Mesenteric fat pad (tissue), 1 donor: ENCODE data around the gene PDZK1IP1. TPM values are rescaled to one million over a fixed set of nuclear protein-coding genes. Genes with fewer than 3 reads are reported as not detected.

ENCODE experiments used
- DNase-seq: peaks from one replicate; pipeline ENCODE4 v3.0.0-alpha.2; 2020; ENCODE audit warnings: low spot score
- long read RNA-seq: library from polyadenylated mRNA; unstranded; transcript quantifications from one replicate; pipeline ENCODE4 v2.0.0, GENCODE V29; 2020
- total RNA-seq: library from RNA; stranded (reverse); fragmentation: NEBNext Ultra II Directional; extraction: Animal tissue kit (Norgen Biotek cat#: 25700); gene quantifications from one replicate; pipeline ENCODE4 v1.2.1, GENCODE V29; 2021
- donor health status: DM: yes; HTN: yes; CAD: no.

PDZK1IP1 gene, protein sequence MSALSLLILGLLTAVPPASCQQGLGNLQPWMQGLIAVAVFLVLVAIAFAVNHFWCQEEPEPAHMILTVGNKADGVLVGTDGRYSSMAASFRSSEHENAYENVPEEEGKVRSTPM
- 2.8 TPM for total RNA-seq
- long read RNA-seq, partial matches to known transcripts = 0 of 1 reads
- long read RNA-seq, other reads (novel, unspliced or antisense) = 0 of 1 reads

DNA sequence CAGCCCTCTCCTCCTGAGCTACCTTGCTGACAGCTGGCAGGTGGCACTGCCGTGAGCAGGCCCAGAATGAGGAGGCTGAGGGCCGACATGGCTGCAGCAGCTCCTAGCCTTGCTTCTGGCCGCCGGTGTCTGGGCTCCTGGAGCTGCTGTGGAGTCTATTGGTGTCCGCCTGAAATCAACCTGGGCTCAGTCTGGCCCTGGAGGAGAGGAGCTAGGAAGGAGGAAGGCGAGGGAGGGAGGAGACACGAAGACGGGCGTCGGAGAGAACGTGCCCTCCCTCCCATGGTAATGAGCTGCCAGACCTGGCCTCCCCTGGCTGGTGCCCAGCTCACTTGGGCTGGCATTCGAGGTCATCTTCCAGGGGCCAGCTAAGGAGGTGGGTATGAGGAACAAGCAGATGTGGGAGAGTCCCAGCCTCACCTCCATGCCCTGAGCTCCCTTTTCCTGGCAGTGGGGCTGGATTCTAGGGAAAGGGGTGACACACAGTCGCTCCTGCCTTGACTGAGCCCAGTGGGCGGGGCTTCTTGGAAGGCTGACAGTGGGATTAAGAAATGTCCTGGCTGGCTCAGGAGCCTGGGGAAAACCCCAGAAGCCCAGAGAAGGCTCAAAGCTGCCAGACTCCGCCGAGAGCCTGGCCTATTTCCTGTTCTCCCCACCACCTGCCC lies at the start of gene PDZK1IP1:
PDZK1IP1 (minus strand) TSS at position 193 of the 665 bp plus-strand sequence; CDS start at position 89, 104 bp downstream.
- DNase-seq = peak; percentile 94

DNA sequence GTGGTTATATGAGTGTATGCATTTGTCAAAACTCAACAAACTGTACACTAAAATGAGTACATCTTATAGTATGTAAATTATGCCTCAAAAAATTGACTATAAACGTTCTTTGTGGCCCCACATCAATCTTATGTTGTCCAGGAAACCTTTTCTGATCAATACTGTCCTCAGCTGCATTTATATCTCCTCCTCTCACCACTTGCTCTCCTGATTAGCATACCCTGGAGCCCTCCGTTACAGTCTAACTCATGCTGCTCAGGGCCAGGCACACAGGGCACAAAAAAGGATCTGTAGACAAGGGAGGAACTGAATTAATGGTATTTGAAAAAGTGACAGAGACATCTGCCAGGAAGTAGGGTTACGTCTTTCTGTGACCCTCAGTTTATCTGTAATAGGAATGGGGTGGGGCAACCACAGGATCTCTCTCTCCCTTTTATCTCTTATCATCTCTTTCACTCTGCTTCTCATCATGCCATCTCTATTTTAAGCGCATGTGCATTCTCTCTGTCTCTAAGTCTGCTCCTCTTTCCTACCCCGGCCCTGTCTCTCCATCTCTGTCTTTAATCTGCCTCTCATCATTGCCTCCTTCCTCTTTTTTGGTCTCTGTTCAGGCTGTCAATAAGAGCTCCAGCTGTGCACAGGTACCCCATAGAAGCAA lies 49.2 kb upstream of the PDZK1IP1 start:
- DNase-seq = no peak

DNA sequence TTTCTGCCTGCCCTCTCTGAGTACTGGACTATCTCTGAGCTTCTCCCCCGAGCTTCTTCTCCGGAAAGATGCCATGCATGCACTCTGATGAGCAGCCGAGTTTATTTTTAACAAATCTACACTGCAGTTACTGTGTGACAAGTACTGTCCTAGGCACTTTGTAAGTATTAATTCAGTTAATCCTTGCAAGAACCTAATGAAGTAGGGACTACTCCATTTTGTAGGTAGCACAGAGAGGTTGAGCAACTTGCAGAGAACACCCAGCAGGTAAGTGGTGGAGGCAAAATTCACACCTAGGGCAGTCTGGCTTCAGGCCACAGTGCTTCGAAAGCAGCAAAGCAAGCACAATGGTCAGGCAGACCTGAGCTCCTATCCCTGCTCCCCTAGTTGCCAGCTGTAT lies 46.0 kb upstream of the PDZK1IP1 start:
- no peak for DNase-seq

DNA sequence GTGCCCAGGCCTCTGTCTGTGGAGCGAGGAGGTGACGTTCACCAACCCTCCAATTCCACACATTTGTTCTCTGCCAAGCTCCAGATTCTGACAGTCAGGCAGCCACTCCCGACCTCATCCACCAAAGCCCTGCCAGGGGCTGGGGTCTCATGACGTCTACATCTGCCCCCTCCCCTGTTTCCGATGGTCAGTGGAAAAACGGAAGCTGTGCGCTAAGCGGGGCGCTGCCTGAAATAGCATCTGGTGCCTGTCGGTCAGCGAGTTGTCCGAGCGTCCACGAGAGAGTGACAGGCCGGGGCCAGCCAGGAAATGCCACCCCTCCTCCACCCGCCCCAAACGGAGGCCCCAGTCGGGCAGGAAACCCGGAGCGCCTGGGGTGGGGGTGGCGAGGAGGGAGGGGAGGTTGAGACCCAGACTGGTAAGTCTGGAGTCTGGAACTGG lies 45.4 kb upstream of the PDZK1IP1 start:
- no peak for DNase-seq

DNA sequence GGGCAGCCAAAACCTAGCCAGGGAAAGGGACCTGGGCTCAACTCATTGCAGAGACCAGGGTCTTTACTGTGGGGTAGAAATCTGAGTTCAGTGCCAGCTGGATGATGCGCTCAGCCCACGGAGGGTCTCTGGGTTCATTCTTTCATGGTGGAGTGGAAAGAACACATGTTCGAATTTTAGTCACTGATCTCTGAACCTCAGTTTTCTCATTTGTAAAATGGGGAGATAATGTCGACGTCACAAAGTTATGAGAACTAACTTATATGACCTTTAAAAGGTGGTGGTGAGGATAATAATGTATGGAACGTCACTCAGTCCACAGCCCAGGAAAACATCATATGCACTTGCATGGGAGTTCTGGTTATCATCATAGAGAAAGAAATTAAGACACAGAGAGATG lies 43.4 kb upstream of the PDZK1IP1 start:
- no peak for DNase-seq

DNA sequence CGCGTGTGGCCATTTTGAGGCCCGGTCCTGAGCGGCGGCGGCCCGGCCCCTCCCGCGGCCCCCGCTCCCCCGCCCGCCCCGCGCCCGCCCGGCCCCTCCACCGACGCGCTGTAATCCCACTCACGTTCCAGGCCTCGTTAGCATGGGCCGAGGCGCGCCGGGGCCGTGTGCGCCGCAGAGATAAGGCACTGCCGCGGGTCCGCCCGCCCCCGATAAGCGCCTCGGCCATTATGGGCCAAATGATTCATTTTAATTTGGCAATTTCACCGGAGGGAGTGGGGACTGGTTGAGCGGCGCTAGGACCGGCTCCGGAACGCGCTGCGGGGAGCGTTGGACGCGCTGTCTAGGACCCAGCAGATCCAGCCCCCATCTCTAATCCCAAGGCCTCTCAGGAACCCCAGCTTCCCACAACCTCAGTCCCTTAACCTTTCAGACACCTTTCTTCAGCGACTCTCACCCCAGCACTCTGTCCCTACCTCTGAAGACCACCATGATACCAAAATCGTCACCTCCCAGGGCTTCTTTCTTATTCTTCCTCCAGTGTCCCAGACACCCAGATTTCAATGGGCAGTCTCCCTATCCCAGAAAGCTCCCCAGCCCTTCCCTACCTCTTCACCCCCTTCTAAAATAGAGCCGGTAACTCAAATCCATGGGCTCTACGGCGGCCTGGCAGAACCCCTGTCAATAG lies 42.5 kb upstream of the PDZK1IP1 start, which contains the start of gene TAL1:
TAL1 (minus strand) TSS at position 39 of the 688 bp plus-strand sequence. CDS start 6,337 bp downstream, outside the sequence.
- no peak for DNase-seq

DNA sequence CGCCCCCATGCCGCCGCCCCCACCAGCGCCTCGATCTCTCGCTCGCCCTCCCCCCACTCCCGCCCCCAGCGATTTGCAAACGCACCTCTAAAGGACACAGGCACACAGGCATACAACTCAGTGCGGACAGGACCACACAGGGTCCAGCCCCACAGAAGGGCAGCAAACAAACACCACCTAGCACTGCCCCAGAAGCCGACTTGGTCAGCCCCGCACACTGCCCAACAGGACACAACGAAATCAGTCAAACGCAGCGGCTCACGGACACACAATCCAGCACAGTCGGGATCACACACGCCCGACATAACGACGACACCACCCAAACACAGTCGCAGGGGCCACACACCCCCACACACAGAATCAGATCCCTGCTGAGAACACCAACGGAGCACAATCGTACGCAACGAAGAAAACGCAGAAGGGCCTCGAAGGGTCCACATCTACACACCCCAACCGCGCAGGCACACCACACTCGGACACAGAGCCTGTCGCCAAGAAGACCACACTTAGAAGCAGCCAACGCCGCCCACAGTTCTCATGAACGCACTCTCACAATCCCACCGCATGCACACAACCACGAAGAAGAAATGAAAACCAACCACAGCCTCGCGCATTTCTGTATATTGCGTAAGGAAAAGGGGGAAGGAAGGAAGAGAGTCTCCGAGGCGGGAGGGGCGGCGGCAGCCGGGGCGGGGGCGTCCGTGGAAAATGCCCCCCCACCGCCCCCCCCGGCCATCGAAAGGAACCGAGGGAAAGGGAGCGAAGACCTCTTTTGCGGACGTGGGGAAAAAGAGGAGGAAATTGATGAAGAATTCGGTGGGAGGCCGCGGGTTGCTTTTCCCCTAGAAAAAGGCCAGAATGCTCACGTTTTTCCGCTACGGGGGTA lies 41.7 kb upstream of the PDZK1IP1 start:
- no peak for DNase-seq

DNA sequence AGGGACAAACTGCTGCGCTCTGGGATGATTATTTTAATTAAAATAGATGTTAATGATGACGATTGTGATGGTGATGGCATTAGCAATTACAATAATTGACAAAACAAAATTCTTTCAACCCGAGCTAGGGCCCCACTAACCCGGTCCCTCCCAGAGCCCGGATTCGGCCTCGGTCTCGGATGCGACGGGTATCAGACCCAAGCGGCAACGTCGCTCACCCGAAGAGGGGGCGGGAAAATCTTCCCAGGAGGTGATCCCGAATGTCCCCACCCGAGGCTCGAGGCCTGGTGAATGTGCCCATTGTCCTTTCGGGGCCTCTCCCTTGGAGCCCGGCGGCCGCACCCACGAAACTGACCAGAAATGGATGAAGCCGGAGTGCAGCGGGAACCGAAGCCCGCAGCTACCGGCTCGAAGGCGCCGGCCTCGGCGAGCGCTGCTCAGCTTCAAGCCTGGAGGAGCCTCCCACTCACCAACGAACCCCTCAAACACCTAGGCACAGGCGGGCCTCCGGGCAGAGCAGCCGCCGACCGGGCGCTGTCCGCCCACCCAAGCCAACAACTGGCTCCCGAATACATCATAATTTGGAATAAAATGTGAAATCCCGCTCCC lies 41.0 kb upstream of the PDZK1IP1 start:
- no peak for DNase-seq

DNA sequence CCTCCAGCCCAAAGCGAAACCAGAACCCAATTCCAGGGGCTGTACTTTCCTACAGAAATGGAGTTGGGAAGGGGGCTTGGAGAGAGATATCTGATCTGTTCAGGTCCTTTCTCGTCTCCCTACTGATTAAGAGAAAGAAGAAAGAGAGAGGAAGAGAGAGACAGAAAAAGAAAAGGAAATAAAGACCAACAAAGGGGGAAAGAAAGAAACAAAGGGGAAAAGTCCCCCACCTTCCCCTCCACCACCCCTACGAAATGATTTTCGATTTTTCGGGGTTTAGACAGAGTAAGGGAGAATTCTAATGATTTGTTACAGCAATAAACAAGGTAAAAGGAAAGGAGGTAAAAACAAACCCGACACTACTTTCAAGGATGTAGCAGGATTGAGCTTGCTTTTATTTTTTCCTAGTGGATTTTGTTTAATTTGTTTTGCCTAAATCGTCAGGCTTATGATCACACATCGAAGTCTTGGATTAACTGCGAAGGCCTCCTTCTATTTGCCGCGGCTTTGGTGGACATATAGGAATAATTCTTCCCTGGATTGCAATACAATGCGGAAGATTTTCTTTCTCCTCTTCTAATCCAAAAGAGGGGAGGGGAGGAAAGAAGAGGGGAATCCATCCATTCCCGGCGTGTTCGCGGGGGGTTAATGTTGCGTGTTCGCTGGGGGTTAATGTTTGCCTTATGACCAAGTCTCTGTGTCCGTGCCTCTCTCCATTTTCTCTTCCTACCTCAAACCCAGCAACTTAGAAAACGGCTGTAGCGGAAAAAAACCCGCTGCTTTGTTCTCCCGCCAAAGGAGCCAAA lies 40.3 kb upstream of the PDZK1IP1 start:
- no peak for DNase-seq

DNA sequence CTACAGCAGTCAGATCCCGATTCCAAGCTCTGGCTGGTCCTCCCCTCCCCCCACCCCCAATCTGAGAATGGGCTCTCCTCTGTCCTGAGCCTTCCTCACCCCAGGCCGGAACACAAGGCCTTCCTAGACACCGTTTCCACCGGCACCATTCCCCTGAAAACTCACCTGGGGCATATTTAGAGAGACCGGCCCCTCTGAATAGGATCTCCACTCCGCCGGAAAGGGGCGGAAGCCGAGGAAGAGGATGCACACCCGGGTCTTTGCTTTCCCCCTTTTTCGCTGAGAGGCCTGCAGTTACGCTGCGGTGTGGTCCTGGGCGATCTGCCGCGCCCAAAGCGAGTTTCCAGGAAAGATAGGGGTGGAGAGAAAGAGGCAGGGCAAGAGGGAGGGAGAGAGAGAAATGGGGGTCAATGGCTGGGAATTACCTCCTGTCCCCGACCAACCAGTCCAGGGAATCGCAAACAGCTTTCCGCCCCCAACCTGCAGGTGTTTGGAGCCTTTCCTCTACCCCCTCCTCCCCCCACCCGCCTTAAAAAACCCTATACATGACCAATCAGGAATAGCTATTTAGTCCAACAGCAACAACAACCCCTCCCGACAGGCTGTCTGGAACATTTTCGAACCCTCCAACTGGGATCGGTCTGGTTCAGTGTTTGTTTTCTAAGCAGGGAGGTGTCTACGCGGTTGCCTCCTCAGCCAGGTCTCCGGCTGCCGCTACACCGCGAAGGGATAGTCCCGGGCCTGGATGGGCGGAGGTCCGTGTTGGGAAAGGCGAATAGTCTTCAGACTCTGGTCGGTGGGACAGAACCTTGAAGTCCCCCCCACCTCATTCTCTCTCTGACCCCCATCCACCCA lies 39.4 kb upstream of the PDZK1IP1 start:
- DNase-seq = no peak

DNA sequence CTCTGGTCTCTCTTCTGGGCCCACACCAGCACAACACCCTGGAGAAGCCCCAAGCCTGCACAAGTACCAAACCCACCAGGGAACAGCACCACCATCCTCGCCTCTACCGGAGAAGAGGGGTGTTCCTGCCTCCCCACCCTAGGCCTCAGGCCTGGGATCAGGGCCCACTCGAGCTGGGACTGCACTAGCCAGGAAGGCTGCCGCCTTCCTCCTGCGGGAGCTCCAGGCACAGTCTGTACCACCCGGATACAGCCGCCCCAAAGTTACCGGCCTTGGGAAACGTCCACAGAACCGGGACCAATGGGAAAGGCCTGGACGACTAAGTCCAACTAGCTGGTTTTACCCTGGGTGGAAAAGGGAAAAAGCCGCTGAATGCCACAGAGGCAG lies 38.8 kb upstream of the PDZK1IP1 start:
- no peak for DNase-seq

DNA sequence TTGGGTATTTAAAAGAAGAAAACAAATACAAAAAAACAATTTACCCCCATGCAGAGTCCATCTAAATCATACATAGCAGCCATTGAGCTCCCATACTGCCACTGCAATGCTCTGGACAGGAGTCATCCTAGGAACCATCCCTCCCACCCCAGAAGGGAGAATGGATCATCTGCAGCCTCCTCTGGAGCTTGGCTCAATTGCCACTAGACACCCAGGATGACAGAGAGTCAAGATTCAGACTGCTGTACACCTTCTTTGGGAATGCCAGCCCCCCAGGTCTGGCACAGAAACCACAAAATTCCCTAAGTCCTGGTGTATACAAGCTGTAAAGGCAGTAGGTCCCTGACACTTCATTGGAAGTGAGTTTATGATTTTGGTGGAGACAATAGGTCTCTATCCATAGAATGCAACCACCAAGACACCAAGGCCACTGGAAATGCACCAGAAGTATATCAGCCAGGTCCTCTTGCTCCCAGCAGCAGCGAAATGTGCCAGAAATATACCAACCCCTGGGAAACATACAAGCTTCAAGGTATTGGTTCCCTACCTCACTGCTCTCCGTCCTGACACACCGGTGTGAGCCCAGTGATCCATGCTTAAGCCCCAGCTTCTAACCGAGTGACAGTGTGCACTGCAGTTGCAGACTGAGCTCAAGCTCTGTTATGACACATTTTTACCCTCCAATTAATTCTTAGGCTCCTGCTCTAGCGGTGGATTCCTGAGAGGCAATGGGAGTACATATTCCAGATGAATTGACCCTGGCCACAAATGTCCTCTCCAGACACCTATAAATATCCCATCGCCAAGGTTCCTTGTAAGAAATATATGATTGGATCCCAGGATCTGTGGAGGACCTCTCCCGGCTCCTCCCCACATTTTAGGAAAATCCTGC lies 37.8 kb upstream of the PDZK1IP1 start:
- DNase-seq = no peak

DNA sequence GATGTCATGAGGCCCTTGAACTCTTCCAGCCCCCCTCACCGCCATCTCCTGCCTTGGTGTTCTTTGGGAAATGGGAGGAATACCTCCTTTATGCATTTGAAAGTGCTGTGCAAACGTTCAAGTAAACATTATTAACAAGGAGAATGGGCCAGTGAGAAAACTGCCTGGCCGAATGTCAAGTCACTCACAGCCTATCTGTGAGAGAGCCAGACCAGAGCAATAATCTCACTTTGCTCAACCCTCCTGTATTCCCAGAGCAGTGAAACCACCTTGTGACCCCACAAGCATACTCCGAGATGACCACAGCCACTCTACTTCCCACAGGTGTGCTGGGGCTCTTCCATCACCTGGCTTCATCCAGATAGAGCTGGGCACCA lies 37.0 kb upstream of the PDZK1IP1 start:
- DNase-seq = no peak

DNA sequence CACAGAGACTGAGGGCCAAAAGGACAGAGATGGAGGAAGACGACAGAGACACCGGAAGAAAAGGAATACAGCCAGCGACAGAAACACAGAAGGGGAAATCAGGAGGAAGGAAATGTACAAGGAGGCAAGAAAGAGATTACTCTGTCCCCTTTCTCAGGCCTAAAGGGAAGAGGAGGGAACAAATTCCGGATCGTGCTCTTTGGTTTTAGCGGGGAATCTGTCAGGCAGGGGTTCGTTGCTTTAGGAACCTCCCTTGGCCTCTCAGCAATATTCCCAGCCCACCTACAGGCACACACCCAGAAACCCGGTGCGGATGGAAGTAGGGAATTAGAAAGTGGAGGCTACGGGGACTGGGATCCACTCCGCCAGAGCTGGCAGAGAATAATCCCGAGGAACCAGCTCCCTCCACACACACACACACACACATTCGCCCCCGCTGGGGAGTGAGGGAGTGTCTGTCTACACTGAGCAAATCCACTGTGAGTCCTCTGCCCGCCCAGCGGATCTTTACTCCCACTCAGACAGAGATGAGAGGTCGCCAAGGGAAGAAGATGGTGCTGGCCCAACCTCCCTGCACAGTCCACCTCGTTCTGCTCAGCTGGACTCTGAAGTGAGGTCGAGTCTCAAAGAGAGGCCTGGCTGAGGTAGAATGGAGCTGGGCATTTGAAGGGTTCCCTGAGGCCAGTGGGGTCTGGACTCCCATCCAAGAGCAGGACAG lies 36.4 kb upstream of the PDZK1IP1 start:
- no peak for DNase-seq

DNA sequence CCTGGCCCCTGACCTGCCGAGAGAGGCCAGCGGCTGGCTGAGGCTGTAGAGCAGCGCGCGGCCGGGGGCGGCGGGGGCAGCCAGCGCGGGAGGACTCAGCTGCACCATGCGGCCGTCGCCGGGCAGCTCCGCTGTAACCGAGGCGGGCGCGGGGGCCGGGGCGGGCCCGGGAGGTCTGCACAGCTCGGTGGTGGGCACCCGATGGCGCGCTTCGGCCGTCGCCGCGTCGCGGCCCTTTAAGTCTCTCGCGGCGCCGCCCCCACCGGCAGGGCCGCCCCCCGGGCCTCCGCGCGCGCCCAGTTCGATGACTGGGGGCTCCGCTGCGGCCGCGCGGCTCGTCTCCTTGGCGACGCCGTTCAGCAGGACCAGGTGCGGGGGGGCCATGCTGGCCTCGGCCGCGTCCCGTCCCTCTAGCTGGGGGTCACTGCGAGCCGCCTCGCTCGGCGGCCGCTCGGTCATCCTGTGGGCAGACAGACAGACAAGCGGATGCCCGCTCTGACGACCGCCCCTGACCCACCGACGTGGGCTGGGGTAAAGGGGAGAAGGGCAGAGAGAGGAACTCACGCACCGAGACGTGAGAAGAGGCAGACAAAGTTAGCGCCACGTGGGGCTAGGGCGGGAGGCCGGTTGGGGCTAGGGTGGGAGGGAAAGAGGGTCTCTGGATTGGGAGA lies 35.7 kb upstream of the PDZK1IP1 start:
- no peak for DNase-seq

DNA sequence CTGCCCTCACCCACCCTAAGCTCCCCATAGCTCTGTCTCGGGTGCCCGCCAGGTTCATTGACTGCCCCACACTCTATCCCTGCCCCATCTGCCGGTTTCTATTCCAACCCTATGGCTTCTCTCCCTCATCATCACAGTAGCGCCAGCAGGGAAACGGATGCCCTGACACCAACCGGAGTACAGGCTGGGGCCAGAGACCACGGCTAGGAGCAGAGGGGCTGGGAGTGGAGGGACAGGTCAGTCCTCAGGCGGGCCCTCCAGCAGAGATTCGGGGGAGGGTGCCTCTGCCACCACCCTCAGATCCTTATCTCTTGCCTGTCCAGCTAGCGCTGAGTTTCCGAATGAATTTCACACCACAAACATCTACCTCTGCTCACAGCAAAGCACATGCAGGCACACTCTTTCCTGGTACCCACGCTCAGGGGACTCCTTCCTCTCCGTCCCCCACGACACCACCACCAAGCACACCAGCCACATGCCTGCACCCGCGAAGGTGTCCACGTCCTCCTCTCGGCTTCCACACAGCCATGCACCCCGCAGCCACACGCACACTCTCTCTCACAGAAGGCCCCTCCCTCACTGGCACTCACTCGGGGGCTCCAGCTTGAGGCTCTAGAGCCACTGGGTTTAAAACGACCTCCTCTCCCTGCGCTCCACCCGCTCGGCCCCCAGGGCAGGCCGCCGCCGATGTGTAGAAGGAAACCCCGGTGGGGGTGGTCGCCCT lies 35.0 kb upstream of the PDZK1IP1 start:
- DNase-seq = no peak
